ENCODE results near the gene FKBP15.

DNA sequence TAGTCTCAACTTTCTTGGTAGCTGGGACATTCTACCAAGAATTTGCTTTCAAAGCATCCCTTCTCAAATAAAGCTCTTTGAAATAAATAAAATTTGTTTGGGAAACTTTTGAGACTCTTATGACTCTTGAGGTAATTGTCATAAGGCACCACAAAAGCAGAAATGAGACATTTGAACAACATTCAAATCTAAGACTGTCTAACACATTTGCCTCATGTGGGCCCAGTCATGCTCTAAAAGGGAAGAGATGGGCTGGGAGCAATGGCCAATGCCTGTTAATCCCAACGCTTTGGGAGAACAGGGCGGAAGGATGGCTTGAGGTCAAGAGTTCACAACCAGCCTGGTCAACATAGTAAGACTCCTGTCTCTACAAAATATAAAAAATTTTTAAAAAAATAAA is 43.8 kb downstream of the FKBP15 start:
- TF ChIP-seq ZNF354C (tag by site-specific recombination; IDR thresholded peaks at IDR 0.05; ENCODE audit: borderline replicate concordance, low read depth) (no peak), KLF7 (tag by site-specific recombination; IDR thresholded peaks at IDR 0.05; ENCODE audit: borderline replicate concordance) (no peak), TCF7L2 (IDR thresholded peaks at IDR 0.05; ENCODE audit: borderline replicate concordance, low read depth, low read length) (no peak), OVOL3 (tag by site-specific recombination; IDR thresholded peaks at IDR 0.05) (no peak), ZNF416 (tag by site-specific recombination; IDR thresholded peaks at IDR 0.05) (no peak), ZNF23 (tag by site-specific recombination; IDR thresholded peaks at IDR 0.05; ENCODE audit: borderline replicate concordance) (no peak), MEIS1 (CRISPR knock-in tag; IDR thresholded peaks at IDR 0.05; ENCODE audit: borderline replicate concordance) (no peak), ZNF114 (tag by site-specific recombination; IDR thresholded peaks at IDR 0.05) (no peak), ZNF561 (tag by site-specific recombination; IDR thresholded peaks at IDR 0.05; ENCODE audit: borderline replicate concordance) (no peak)
- TF ChIP-seq, protein P1, sequence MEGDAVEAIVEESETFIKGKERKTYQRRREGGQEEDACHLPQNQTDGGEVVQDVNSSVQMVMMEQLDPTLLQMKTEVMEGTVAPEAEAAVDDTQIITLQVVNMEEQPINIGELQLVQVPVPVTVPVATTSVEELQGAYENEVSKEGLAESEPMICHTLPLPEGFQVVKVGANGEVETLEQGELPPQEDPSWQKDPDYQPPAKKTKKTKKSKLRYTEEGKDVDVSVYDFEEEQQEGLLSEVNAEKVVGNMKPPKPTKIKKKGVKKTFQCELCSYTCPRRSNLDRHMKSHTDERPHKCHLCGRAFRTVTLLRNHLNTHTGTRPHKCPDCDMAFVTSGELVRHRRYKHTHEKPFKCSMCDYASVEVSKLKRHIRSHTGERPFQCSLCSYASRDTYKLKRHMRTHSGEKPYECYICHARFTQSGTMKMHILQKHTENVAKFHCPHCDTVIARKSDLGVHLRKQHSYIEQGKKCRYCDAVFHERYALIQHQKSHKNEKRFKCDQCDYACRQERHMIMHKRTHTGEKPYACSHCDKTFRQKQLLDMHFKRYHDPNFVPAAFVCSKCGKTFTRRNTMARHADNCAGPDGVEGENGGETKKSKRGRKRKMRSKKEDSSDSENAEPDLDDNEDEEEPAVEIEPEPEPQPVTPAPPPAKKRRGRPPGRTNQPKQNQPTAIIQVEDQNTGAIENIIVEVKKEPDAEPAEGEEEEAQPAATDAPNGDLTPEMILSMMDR (tag by site-specific recombination; IDR thresholded peaks at IDR 0.05): no peak
- TF ChIP-seq, protein P2, sequence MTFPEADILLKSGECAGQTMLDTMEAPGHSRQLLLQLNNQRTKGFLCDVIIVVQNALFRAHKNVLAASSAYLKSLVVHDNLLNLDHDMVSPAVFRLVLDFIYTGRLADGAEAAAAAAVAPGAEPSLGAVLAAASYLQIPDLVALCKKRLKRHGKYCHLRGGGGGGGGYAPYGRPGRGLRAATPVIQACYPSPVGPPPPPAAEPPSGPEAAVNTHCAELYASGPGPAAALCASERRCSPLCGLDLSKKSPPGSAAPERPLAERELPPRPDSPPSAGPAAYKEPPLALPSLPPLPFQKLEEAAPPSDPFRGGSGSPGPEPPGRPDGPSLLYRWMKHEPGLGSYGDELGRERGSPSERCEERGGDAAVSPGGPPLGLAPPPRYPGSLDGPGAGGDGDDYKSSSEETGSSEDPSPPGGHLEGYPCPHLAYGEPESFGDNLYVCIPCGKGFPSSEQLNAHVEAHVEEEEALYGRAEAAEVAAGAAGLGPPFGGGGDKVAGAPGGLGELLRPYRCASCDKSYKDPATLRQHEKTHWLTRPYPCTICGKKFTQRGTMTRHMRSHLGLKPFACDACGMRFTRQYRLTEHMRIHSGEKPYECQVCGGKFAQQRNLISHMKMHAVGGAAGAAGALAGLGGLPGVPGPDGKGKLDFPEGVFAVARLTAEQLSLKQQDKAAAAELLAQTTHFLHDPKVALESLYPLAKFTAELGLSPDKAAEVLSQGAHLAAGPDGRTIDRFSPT (tag by site-specific recombination; IDR thresholded peaks at IDR 0.05): no peak
- TF ChIP-seq, protein P3, sequence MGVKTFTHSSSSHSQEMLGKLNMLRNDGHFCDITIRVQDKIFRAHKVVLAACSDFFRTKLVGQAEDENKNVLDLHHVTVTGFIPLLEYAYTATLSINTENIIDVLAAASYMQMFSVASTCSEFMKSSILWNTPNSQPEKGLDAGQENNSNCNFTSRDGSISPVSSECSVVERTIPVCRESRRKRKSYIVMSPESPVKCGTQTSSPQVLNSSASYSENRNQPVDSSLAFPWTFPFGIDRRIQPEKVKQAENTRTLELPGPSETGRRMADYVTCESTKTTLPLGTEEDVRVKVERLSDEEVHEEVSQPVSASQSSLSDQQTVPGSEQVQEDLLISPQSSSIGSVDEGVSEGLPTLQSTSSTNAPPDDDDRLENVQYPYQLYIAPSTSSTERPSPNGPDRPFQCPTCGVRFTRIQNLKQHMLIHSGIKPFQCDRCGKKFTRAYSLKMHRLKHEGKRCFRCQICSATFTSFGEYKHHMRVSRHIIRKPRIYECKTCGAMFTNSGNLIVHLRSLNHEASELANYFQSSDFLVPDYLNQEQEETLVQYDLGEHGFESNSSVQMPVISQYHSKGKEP (tag by site-specific recombination; IDR thresholded peaks at IDR 0.05): no peak
- TF ChIP-seq, protein P4, sequence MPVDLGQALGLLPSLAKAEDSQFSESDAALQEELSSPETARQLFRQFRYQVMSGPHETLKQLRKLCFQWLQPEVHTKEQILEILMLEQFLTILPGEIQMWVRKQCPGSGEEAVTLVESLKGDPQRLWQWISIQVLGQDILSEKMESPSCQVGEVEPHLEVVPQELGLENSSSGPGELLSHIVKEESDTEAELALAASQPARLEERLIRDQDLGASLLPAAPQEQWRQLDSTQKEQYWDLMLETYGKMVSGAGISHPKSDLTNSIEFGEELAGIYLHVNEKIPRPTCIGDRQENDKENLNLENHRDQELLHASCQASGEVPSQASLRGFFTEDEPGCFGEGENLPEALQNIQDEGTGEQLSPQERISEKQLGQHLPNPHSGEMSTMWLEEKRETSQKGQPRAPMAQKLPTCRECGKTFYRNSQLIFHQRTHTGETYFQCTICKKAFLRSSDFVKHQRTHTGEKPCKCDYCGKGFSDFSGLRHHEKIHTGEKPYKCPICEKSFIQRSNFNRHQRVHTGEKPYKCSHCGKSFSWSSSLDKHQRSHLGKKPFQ (tag by site-specific recombination; IDR thresholded peaks at IDR 0.05): no peak
- TF ChIP-seq, protein P5, sequence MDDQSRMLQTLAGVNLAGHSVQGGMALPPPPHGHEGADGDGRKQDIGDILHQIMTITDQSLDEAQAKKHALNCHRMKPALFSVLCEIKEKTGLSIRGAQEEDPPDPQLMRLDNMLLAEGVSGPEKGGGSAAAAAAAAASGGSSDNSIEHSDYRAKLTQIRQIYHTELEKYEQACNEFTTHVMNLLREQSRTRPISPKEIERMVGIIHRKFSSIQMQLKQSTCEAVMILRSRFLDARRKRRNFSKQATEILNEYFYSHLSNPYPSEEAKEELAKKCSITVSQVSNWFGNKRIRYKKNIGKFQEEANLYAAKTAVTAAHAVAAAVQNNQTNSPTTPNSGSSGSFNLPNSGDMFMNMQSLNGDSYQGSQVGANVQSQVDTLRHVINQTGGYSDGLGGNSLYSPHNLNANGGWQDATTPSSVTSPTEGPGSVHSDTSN (CRISPR knock-in tag; IDR thresholded peaks at IDR 0.05): no peak

Measured in HEK293 (cell line).